Fibroblast of skin of left biceps (primary cell): ENCODE data around the gene CEACAM7.
"Not testable (repeated sequence)": the region's sequence is repeated elsewhere in the genome, so short reads cannot be mapped to it uniquely, and the experiment has no call there.

Source experiments
- DNase-seq, 2 experiments: peaks; one replicate each; pipeline ENCODE4 v3.0.0-alpha.2; 2013; ENCODE audit warnings: low read depth in 2 of 2

Gene CEACAM7

DNA sequence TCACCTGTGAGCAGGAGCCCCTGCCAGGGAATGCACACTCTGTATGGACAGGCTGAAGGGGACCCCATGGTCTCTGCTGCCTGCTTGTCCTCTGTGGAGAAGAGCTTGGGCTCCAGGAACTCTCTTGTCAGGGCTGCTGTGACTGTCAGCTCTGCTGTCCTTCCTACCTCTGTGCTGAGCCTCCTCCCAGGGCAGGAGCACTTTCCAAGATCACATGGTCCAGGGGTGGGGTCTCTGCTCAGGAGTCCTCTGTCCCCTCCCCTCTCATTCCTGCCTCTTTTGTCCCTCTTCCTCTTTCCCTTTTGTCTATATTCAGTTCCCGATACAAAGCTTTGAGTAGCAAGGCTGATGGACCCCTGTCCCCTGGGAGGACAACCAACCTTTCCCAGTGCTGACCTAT is at the start of gene CEACAM7:
Gene CEACAM7 (minus strand): TSS at position 173 of the 400 bp plus-strand sequence. CDS start 105 bp downstream, at position 68.
- DNase-seq, result no peak

DNA sequence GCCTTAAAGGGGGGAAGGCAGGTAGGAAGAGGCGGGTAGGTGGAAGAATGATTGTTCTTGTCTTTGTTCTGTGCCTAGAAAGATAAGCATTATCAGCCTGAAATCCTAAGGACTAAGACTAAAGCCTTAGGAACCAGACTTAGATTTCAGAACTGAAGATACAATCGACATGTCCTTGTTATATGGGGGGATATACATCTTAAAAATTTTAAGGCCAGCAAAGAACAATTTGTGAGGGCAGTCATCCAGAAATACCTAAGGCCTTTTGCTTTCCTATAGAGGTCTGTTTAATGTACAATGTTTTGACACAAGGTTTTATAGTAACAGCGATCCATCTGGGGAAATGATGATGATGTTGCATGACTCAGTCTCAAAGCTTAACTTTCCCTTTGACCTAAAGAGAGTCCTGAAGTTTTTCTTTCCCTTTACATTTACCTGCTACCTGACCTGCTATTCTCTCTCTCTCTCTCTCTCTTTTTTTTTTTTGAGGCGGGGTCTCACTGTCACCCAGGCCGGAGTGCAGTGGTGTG is 47.1 kb upstream of the CEACAM7 start:
- DNase-seq, result no peak

DNA sequence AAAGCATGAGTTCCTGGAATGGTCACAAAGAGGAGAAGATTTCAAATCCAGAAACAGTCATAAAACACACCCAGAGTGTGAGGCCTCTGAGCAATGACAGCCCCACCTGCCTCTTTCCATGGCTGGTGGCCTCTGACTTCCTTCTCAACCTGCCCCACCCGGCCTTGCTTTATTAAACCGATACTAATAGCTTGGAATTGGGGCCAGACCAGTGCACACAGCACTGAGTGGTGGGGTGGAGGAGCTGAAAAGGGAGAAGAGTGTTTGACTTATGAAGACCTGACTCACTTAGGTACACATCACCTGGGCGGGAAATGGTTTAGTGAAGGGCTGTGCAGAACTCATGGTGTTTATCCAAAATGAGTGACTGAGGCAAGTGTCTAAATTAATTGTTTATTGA is 46.5 kb upstream of the CEACAM7 start:
- DNase-seq, result no peak

DNA sequence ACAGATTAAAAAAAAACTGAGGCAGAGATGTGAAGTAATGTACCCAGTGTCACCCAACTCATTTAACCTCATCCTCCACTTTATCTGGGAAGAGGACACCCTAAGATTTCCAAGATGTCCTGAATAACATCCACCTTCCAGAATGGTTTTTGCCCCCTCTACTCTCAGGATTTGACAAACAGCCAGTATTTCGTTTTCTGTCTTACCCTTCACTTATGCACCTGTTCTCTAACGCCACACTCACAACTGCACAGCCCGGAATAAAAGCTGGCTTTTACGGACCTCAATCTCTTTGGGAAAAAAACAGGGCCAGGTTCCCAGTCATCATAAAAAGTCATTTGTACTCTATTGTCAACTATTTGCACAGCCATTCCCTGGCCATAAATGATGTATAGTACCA is 46.1 kb upstream of the CEACAM7 start:
- DNase-seq, result no peak

DNA sequence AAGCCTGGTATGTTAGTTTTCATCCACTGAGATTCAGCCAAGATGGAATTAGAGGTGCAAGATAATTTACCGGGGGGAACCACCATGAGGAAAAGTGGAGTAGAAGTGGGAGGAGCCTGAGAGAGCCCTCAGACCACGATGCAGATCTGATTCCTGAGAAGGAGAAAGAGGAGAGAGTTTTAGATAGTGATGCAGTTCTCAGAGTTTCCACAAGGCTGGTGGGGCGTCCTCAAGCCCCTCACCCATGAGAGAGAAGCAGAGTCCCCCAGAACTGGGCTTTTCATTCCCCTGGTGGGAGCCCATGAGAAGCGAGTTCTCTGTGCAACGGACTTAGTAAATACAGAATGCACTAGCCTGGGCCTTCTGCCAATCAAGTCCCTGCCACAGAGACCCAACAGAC is 38.4 kb upstream of the CEACAM7 start:
- DNase-seq, result no peak

DNA sequence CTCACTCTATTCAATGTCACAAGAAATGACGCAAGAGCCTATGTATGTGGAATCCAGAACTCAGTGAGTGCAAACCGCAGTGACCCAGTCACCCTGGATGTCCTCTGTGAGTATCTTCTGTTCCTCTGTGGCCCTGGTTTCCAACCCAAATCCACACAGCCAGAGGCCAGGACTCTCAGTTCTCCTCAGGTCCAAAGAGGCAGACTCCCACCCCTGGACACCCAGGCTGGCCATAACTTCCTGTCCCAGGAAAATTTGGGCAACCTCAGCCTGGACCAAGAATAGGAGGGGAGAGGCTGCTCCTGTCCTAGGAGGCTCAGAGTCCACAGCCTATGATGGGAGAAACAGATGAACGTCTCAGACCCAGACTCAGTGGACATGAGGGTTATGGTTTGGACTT is 32.0 kb upstream of the CEACAM7 start:
- no peak for DNase-seq

DNA sequence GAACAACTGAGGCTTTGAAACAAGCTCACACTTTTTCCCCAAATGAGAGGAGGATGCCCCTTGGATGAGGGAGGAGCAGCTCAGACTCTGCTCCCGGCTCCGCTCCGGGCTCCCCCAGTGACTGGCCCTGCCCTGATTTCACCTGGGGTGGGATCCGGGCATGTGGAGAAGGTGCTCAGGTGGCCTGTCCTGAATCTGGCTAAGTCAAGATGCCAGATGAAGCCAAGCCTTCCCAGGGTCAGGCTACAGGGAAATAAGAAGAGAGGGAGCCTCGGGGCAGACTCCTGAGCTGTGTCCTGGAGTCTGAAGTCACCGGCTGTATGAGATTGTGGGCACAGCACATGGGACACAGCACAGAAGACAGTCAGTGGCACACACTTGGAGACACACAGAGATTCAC is 30.7 kb upstream of the CEACAM7 start:
- no peak for DNase-seq

DNA sequence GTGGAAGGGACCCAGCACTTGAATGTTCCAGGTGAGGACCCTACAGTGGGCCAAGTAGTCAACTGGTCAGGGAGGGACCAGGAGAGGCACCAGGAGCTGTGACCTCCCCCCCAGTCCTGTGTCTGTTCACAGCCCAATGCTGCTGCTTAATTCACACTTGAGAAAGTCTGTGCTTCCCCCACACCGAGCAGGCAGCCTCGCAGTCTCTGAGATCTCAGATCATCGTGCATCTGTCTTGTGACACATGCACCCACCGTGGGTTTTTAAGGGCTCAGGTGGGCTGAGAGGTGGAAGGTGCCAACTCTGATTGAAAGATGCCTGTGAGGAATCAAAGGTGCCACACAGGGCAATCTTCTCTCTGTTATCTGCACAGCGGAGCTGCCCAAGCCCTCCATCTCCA is 26.5 kb upstream of the CEACAM7 start:
- no peak for DNase-seq

DNA sequence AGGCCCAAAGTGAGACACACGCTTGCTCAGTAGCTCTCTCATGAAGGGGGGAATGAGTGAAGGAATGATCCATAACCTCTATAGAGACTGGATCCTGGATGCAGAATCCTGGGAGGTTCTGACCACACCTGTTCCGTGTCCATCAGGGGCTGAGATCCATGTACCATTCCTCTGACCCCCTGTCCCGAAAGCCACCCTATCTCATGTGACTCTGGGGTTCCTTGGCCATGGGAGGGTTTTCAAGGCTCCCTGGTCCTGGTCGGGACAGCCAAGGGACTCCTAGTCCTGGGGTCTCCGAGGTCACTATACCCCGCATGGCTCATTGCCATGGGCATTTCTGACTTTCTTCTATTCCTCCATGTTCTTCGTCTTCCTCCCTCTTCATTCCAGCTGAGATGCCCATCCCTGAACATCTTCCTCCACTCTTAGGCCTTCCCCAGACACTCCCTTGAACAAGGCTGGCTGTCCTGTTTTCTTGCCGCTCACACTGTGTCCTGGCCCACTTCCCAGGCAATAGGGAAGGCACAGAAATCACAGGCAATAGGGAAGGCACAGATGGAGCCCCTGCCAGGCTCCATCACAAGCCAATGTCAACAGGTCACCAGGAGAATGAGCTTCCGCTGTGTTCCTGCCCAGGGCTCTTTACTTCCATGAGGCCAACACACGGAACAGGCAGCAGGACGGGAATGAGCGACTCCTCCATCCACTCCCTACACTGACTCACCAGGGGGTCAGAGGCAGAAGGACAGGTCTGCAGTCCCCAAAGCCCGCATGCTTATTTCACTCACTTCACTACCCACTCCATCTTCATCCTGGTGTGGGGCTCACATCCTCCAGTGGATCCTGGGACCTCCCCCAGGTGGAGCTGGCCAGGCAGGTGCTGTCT is 23.5 kb upstream of the CEACAM7 start:
- DNase-seq, result no peak

DNA sequence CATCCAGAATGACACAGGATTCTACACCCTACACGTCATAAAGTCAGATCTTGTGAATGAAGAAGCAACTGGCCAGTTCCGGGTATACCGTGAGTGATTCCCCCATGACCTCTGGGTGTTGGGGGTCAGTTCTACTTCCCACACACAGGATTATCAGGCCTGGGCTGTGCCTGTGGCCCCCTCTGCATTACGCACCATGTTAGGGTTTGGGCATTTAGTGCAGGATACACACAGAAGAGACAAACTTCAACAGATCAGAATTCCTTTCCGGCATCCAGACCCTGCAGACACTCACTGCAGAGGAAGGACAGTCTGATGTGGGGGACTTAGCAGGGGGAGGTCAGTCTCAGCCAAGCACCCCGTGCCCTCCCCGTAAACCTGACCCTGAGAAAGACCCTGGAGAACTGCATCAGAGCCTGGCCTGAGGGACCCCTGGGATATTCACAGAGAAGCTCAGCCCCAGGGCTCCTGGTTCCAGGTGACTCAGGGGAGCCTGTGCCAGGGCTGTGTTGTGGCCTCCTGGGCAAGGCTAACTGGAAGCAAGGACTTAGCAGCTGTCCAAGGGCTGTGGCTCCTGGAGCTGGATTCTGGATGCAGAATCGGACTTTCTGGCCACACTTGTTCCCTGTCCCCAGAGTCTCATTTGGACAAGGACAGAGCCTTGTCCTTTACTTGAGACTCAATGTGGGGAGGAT is 22.0 kb upstream of the CEACAM7 start:
- DNase-seq, result no peak

DNA sequence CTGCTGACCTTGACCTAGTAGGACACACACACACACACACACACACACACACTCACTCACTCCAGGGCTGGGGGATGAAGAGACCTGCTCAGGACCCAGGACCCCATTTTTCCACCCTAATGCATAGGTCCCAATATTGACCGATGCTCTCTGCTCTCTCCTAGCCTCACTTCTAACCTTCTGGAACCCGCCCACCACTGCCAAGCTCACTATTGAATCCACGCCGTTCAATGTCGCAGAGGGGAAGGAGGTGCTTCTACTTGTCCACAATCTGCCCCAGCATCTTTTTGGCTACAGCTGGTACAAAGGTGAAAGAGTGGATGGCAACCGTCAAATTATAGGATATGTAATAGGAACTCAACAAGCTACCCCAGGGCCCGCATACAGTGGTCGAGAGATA is 21.4 kb upstream of the CEACAM7 start:
- DNase-seq, result not testable (repeated sequence)

DNA sequence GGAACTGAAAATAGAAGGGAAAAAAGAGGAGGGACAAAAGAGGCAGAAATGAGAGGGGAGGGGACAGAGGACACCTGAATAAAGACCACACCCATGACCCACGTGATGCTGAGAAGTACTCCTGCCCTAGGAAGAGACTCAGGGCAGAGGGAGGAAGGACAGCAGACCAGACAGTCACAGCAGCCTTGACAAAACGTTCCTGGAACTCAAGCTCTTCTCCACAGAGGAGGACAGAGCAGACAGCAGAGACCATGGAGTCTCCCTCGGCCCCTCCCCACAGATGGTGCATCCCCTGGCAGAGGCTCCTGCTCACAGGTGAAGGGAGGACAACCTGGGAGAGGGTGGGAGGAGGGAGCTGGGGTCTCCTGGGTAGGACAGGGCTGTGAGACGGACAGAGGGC is 20.4 kb upstream of the CEACAM7 start, which contains the start of gene CEACAM5:
Gene CEACAM5 (plus strand): TSS at position 146 of the 400 bp plus-strand sequence. CDS start 106 bp downstream, at position 252.
- no peak for DNase-seq

DNA sequence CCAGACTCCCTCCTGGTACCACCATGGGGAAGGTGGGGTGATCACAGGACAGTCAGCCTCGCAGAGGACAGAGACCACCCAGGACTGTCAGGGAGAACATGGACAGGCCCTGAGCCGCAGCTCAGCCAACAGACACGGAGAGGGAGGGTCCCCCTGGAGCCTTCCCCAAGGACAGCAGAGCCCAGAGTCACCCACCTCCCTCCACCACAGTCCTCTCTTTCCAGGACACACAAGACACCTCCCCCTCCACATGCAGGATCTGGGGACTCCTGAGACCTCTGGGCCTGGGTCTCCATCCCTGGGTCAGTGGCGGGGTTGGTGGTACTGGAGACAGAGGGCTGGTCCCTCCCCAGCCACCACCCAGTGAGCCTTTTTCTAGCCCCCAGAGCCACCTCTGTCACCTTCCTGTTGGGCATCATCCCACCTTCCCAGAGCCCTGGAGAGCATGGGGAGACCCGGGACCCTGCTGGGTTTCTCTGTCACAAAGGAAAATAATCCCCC is 19.9 kb upstream of the CEACAM7 start:
- DNase-seq, result no peak

DNA sequence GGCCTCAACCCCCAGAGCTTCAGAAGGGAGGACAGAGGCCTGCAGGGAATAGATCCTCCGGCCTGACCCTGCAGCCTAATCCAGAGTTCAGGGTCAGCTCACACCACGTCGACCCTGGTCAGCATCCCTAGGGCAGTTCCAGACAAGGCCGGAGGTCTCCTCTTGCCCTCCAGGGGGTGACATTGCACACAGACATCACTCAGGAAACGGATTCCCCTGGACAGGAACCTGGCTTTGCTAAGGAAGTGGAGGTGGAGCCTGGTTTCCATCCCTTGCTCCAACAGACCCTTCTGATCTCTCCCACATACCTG is 19.4 kb upstream of the CEACAM7 start:
- no peak for DNase-seq

DNA sequence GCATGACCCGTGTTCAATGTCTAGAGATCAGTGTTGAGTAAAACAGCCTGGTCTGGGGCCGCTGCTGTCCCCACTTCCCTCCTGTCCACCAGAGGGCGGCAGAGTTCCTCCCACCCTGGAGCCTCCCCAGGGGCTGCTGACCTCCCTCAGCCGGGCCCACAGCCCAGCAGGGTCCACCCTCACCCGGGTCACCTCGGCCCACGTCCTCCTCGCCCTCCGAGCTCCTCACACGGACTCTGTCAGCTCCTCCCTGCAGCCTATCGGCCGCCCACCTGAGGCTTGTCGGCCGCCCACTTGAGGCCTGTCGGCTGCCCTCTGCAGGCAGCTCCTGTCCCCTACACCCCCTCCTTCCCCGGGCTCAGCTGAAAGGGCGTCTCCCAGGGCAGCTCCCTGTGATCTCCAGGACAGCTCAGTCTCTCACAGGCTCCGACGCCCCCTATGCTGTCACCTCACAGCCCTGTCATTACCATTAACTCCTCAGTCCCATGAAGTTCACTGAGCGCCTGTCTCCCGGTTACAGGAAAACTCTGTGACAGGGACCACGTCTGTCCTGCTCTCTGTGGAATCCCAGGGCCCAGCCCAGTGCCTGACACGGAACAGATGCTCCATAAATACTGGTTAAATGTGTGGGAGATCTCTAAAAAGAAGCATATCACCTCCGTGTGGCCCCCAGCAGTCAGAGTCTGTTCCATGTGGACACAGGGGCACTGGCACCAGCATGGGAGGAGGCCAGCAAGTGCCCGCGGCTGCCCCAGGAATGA is 18.9 kb upstream of the CEACAM7 start:
- no peak for DNase-seq

DNA sequence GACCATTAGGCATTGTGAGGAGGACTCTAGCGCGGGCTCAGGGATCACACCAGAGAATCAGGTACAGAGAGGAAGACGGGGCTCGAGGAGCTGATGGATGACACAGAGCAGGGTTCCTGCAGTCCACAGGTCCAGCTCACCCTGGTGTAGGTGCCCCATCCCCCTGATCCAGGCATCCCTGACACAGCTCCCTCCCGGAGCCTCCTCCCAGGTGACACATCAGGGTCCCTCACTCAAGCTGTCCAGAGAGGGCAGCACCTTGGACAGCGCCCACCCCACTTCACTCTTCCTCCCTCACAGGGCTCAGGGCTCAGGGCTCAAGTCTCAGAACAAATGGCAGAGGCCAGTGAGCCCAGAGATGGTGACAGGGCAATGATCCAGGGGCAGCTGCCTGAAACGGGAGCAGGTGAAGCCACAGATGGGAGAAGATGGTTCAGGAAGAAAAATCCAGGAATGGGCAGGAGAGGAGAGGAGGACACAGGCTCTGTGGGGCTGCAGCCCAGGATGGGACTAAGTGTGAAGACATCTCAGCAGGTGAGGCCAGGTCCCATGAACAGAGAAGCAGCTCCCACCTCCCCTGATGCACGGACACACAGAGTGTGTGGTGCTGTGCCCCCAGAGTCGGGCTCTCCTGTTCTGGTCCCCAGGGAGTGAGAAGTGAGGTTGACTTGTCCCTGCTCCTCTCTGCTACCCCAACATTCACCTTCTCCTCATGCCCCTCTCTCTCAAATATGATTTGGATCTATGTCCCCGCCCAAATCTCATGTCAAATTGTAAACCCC is 17.5 kb upstream of the CEACAM7 start:
- no peak for DNase-seq

DNA sequence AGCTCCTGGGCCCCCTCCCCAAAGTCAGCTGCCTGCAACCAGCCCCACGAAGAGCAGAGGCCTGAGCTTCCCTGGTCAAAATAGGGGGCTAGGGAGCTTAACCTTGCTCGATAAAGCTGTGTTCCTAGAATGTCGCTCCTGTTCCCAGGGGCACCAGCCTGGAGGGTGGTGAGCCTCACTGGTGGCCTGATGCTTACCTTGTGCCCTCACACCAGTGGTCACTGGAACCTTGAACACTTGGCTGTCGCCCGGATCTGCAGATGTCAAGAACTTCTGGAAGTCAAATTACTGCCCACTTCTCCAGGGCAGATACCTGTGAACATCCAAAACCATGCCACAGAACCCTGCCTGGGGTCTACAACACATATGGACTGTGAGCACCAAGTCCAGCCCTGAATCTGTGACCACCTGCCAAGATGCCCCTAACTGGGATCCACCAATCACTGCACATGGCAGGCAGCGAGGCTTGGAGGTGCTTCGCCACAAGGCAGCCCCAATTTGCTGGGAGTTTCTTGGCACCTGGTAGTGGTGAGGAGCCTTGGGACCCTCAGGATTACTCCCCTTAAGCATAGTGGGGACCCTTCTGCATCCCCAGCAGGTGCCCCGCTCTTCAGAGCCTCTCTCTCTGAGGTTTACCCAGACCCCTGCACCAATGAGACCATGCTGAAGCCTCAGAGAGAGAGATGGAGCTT is 15.7 kb upstream of the CEACAM7 start:
- no peak for DNase-seq

DNA sequence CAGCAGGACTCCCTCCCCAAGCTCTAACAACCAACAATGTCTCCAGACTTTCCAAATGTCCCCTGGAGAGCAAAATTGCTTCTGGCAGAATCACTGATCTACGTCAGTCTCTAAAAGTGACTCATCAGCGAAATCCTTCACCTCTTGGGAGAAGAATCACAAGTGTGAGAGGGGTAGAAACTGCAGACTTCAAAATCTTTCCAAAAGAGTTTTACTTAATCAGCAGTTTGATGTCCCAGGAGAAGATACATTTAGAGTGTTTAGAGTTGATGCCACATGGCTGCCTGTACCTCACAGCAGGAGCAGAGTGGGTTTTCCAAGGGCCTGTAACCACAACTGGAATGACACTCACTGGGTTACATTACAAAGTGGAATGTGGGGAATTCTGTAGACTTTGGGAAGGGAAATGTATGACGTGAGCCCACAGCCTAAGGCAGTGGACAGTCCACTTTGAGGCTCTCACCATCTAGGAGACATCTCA is 14.1 kb upstream of the CEACAM7 start:
- DNase-seq, result no peak

DNA sequence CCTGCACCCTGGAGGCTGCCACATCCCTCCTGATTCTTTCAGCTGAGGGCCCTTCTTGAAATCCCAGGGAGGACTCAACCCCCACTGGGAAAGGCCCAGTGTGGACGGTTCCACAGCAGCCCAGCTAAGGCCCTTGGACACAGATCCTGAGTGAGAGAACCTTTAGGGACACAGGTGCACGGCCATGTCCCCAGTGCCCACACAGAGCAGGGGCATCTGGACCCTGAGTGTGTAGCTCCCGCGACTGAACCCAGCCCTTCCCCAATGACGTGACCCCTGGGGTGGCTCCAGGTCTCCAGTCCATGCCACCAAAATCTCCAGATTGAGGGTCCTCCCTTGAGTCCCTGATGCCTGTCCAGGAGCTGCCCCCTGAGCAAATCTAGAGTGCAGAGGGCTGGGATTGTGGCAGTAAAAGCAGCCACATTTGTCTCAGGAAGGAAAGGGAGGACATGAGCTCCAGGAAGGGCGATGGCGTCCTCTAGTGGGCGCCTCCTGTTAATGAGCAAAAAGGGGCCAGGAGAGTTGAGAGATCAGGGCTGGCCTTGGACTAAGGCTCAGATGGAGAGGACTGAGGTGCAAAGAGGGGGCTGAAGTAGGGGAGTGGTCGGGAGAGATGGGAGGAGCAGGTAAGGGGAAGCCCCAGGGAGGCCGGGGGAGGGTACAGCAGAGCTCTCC is 13.5 kb upstream of the CEACAM7 start:
- no peak for DNase-seq
